Measurements from ENCODE around the gene ZFP36L1. TPM values are rescaled to one million over a fixed set of nuclear protein-coding genes. Genes with fewer than 3 reads are reported as not detected.

The ZFP36L1 gene
- total RNA-seq, 4 donors from 2014 or later: 363 to 395 (median 384) TPM

GRCh38 chr14:68784226-68784910, 8.5 kb downstream of the ZFP36L1 start:
- no peak for TF ChIP-seq CTCF (IDR thresholded peaks at IDR 0.05)
- ATAC-seq (ENCODE audit: low FRiP score) (no peak), DNase-seq (ENCODE audit: low spot score) (no peak)

GRCh38 chr14:68783408-68784225, 9.2 kb downstream of the ZFP36L1 start:
- DNase-seq (ENCODE audit: low spot score): no peak
- no peak for ATAC-seq (ENCODE audit: low FRiP score)
- no peak for TF ChIP-seq CTCF (IDR thresholded peaks at IDR 0.05)

- no peak for ATAC-seq (ENCODE audit: low FRiP score)
- TF ChIP-seq CTCF (IDR thresholded peaks at IDR 0.05): no peak
- no peak for DNase-seq (ENCODE audit: low spot score)
Measured at GRCh38 chr14:68782091-68782981, 10.5 kb downstream of the ZFP36L1 start.

GRCh38 chr14:68781161-68782021, 11.5 kb downstream of the ZFP36L1 start:
- ATAC-seq (ENCODE audit: low FRiP score) (no peak), DNase-seq (ENCODE audit: low spot score) (no peak)
- no peak for TF ChIP-seq CTCF (IDR thresholded peaks at IDR 0.05)

- no peak for TF ChIP-seq CTCF (IDR thresholded peaks at IDR 0.05)
- DNase-seq (ENCODE audit: low spot score): no peak
- ATAC-seq (ENCODE audit: low FRiP score): peak; percentile 60
Measured at GRCh38 chr14:68780358-68781160, 12.3 kb downstream of the ZFP36L1 start.

All from omental fat pad (tissue), 4 donors.